Liver (tissue), 3 donors: ENCODE data around the gene DPH5.

ENCODE experiments used
- ATF3 ChIP-seq: IDR thresholded peaks from 2 replicates; pipeline ENCODE4 v1.6.1; 2016; ENCODE audit warnings: antibody characterized with exemption
- CTCF ChIP-seq: fragments of 150-350 bp; IDR thresholded peaks from 2 replicates; pipeline ENCODE4 v1.5.1; 2017; ENCODE audit warnings: improper control_type of control experiment, low read depth, low read length; ENCODE audit not compliant: missing input control
- GABPA ChIP-seq, 2 donors: IDR thresholded peaks in 1 of 2; conservative IDR thresholded peaks in 1 of 2; 2 replicates each; pipeline ENCODE4 v1.6.1; 2016; ENCODE audit warnings: antibody characterized with exemption in 2 of 2, mild to moderate bottlenecking in 1 of 2, moderate library complexity in 1 of 2
- HNF4A ChIP-seq, 2 donors: conservative IDR thresholded peaks; 2 replicates each; pipeline ENCODE4 v1.6.1; 2016; ENCODE audit warnings: antibody characterized with exemption in 2 of 2, mild to moderate bottlenecking in 2 of 2
- JUND ChIP-seq, 2 donors: IDR thresholded peaks; 2 replicates each; pipeline ENCODE4 v1.6.1; 2016; ENCODE audit warnings: antibody characterized with exemption in 2 of 2
- MAX ChIP-seq: IDR thresholded peaks from 2 replicates; pipeline ENCODE4 v1.6.1; 2016; ENCODE audit warnings: antibody characterized with exemption
- RAD21 ChIP-seq, 2 donors: IDR thresholded peaks; 2 replicates each; pipeline ENCODE4 v1.6.1; 2016; ENCODE audit warnings: antibody characterized with exemption in 2 of 2, mild to moderate bottlenecking in 2 of 2
- YY1 ChIP-seq: IDR thresholded peaks from 2 replicates; pipeline ENCODE4 v1.6.1; 2016; ENCODE audit warnings: antibody characterized with exemption, mild to moderate bottlenecking
- donor health status: healthy.
- donor health status: healthy.

GRCh38 chr1:100968621-100969020 is 57.0 kb downstream of the DPH5 start:
- TF ChIP-seq RAD21 (IDR thresholded peaks at IDR 0.05) (no peak), GABPA (IDR thresholded peaks at IDR 0.05 in 1 of 2, conservative IDR thresholded peaks at IDR 0.05 in 1 of 2) (no peak), CTCF (no peak), HNF4A (conservative IDR thresholded peaks at IDR 0.05) (no peak), YY1 (no peak), ATF3 (no peak), JUND (IDR thresholded peaks at IDR 0.05) (no peak), MAX (no peak)
